ENCODE data around the gene INPP5D.

- TF ChIP-seq CTCF (IDR thresholded peaks at IDR 0.05) (no peak), POLR2A (IDR thresholded peaks at IDR 0.05; ENCODE audit: low read depth) (no peak), EP300 (IDR thresholded peaks at IDR 0.05) (no peak), POLR2AphosphoS5 (IDR thresholded peaks at IDR 0.05) (no peak)
These were observed 46.9 kb downstream of the INPP5D start for GRCh38 chr2:233107011-233107410.
